Erythroblast (primary cell): Measurements from ENCODE around the gene UBXN11.

ENCODE experiments used
- GATA1 ChIP-seq: IDR thresholded peaks from 2 replicates; pipeline ENCODE4 v1.6.1; 2011; ENCODE audit warnings: low read depth, mild to moderate bottlenecking, control low read depth, low read length, moderate library complexity
- POLR2A ChIP-seq: IDR thresholded peaks from 2 replicates; pipeline ENCODE4 v1.6.1; 2011; ENCODE audit warnings: mild to moderate bottlenecking, low read length

DNA sequence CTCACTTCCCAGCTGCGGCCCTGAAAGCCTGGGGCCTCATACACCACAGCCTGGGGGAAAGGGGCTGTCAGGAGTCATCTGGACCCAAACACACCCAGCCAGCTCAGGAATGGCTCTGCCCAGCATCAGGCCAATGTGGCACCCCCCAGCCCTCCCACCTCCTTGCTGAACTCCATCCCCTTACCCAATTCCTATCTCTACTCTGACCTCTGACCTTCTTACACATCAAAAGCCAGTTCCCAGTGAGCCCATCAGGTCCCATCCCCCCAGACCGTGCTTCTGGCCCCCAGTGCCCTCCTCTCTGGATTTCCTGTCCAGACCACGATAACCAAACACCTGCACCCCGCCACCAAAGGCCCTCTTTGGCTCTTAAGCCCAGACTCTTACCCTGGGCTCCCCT lies 31.2 kb upstream of the UBXN11 start:
- no peak for TF ChIP-seq POLR2A
- no peak for TF ChIP-seq GATA1
